HG03469 (cell line): ENCODE results near the gene IWS1.
"Not testable (repeated sequence)": the region's sequence is repeated elsewhere in the genome, so short reads cannot be mapped to it uniquely, and the experiment has no call there.

ENCODE experiments used
- ATAC-seq: cut with Tn5 transposase; IDR thresholded peaks from one replicate; pipeline ENCODE4 v1.9.1; 2021; ENCODE audit warnings: mild to moderate bottlenecking, moderate library complexity, moderate number of reproducible peaks; ENCODE audit not compliant: unreplicated experiment

IWS1 gene

DNA sequence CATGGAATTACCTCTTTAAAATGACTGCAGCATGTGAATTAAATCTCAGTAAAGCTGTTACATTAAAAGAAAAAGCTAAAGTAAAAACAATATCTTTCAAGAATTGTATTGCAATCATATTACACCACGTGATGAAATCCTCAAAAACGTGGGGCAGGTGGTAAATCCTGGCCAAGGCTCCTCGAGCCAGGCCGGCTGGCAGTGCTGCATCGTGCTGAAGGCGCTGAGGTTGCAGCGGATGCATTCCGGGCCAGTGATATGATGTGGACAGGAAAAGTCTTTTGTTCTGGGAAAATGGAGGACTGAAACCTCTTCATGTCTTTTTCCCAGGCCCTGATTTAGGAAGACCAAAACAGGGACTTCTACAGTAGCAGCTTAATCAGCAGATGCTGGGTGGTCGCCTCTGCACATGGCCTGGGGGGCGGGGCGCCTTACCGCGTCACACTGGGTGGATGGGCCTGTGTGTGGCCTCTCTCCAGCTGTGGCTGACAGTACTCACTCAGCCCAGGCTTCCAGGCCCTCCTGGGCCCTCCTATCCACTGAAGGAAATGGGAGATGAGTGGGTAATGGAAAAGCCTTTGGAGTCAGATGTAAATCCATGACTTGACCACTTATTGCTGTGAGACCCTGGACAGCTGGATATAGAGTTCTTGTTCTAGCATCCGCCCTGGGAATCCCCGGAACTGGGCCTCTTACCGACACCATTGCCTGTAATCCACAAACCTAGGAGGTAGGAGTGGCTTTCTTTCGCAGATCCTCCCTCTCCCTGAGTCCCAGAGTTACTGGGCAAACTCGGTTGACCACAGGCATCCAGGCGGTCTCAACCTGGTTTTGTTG is 62.9 kb downstream of the IWS1 start:
- ATAC-seq = no peak

GRCh38 chr2:127462461-127462860 is 63.8 kb downstream of the IWS1 start:
- no peak for ATAC-seq

GRCh38 chr2:127456960-127457359 is 69.3 kb downstream of the IWS1 start:
- no peak for ATAC-seq

DNA sequence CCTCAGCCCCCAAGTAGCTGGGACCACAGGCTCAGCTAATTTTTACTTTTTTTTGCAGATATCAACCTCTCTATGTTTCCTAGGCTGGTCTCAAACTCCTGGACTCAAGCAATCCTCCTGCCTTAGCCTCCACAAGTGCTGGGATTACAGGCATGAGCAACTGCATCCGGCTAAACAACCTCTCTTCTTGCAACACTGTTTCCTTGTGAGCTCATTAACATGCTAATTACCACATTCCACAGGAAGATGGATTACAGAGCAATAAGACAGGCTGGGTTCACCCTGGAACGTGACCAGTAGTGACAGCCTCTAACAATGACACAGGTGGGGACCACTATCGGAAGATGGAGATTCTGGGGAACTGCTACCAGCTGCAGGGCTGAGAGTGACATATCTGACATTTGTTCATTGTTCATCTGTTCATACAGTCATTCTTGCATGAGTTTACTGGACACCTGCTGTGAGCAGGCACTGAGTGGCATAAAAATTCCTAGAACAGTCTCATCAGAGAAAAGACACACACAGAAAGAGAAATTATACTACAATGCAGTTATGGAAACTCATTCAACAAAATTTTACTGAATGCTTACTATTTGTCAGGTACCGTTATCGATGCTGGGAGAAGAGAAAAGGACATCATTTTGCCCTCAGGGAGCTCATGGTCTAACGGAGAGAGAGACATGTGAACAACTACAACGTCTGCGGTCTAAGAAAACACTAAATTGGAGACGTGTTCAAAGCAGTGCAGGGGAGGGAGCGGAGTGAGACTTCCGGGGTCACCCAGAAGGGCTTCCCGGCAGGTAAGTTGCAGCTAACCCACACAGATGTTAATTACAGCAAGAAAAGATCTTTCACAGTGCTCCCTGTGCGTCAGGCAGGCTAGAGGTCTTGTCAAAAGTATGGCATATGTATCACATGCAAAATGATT is 70.5 kb downstream of the IWS1 start:
- no peak for ATAC-seq

DNA sequence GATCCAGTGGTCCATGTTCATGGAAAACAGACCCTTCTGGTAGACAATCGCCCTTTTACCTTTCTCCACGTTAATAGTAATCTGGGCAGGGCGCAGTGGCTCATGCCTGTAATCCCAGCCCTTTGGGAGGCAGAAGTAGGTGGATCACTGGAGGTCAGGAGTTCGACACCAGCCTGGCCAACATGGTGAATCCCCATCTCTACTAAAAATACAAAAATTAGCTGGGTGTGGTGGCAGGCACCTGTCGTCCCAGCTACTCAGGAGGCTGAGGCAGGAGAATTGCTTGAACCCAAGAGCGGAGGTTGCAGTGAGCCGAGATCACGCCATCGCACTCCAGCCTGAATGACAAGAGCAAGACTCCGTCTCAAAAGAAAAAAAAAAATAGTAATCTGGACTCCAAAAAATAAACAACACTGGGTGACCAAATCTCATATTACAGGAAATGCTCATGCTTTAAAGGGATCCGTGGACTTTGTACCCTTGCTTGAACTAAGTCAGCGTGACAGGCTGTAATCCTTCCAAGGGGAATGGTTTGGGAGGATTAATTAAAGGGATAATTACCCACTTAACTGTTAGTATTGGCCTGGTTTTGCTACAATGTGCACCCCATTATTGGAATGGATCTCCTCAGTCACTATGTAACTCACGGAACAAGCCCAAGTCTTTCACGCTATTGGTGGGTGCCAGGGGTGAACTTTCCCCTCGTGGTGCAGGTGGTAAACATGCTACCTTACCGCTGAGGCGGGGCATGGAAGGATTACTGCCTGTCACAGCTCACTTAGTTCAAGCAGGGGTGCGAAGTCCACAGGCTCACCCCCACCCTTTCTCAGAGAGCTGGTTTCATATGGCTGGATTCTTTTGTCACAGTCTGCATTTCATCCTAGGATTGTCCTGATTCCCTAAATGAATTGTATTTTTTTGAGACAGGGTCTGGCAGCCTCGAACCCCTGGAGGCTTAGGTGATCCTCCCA is 71.4 kb downstream of the IWS1 start:
- ATAC-seq = no peak

DNA sequence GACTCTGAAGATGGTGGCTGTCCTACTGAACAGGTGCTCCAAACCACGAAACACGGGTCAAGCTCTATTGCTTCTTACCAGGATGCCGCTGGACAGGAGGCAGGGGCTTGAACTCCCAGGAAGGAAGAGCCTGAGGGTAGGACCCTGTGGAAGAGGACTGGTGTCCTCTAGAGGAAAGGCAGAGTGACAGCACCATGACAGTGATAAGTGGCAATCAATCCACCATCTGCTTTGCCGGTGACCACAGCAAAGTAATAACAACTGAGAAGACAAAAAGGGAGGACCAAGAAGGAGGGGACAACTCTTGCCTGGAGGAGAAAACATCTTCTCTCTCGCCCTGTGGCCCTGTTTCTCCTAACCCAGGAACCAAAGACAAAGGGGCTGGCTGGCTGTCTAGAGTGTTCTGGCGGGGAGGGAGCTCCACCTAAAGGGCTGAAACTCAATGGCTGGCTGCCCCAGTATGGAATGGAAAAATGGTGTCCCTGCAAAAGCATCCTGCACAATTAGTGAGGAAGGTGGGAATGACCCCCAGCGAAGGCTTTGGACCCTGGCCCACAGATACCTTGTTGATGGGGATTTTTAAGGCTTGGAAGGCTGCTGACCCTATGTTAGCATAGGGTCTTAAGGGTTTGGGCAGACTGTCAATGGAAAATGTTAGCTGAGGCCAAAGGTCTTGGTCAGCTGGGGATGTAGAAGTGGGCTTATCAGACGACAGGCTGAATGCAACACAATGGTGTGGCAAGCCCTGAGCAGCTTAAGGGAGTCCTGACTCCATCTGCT is 72.7 kb downstream of the IWS1 start:
- ATAC-seq = no peak

- ATAC-seq = no peak
Measured at GRCh38 chr2:127453013-127453391, 73.3 kb downstream of the IWS1 start.

- ATAC-seq = not testable (repeated sequence)
Measured at GRCh38 chr2:127452423-127452822, 73.9 kb downstream of the IWS1 start.

- ATAC-seq = no peak
Measured at GRCh38 chr2:127451981-127452380, 74.3 kb downstream of the IWS1 start.

GRCh38 chr2:127449898-127450297 is 76.4 kb downstream of the IWS1 start:
- no peak for ATAC-seq

DNA sequence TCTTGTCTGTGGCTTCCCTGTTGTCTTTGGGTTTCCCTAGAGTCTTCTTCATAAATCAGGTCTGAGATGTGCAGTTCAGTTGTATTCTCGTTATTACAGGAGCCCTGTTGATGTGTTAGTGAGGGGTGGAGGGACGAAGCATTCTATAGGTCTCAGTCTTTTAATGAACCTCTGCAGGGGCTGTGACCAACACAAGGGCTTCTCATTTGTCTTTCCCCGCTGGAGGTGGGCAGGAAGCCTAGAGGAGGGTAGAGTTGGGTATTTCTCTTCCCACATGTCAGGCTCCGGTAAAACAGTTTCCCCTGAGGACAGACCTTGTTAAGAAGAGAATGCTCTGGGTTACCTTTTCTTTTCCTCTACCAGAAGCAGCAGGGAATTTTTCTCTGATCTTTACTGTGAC is 76.9 kb downstream of the IWS1 start:
- no peak for ATAC-seq

DNA sequence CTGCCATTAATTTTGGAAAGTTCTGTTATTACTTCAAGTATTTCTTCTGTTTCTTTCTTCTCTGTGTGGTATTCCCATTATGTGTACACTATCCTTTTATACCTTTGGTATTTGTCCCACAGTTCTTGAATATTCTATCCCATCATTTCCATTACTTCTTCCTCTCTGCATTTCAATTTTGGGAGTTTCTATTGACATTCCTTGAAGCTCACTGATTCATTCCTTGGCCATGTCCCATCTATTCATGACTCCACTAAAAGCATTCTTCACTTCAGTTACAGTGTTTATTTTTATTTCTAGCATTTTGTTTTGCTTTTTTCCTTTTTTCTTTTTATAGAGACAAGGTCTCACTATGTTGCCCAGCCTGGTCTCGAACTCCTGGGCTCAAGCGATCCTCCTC is 77.8 kb downstream of the IWS1 start:
- ATAC-seq = no peak

- no peak for ATAC-seq
Measured at GRCh38 chr2:127439343-127439742, 86.9 kb downstream of the IWS1 start.

DNA sequence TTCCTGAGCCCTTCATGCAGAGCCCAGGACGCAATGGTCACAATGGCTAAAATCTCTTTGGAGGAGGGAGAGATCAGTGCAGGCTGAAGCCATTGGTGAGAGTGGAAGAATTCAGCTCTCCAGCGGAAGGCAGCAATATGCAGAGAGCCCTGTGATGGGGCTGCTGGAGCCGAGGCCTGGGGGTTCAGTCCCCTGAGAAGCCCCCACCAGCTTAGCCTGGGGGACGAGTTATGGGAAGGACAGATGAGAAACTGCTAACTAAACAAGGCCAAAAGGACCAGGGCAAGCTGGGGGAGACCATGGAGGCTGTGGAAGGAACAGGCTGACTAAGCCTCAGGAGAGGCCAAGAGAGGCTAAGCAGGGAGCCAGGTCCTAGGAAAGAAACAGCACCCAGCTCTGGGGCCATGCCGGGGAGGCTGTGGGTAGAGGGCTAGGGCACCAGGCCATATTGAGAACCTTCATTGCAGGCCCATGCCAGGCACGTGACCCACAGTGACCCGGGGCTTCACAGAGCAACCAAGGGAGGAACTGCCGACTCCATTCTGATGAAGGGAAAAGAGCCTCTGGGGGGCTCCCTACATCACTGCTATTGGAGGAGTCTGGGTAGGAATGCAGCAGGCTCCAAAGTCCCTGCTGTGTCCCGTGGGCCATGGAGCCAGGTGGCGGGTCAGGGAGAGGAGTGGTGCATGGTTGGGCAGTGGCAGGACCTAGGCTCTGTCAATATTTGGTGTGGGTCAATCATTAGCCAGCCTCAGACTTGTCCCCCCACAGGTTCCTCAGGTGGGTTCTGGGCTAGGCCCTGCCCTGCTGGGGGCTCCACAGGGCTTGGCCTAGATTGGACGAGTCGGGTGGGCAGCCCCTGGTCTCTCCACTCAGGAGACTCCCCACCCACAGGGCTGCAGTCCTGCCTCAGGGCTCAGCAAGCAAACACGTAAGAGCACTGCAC is 88.2 kb downstream of the IWS1 start:
- ATAC-seq = no peak

DNA sequence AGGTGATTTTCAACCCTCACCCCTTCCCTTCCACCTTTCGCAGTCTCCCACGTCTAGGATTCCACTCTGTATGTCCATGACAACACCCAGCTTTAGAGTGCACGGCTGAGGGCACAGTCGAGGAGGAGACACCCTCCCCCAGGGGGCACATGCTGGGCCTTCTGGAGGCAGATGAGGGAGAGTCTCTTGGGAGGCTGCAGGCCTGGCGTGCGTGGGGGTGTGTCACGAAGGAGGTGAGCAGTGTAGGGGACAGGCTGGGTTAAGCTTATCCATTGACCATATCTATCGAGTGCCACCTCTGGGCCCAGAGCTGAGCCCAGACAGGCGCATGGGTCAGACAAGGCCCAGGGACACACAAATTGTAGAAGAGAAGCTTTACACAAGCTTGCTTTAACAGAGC is 89.2 kb downstream of the IWS1 start:
- no peak for ATAC-seq

DNA sequence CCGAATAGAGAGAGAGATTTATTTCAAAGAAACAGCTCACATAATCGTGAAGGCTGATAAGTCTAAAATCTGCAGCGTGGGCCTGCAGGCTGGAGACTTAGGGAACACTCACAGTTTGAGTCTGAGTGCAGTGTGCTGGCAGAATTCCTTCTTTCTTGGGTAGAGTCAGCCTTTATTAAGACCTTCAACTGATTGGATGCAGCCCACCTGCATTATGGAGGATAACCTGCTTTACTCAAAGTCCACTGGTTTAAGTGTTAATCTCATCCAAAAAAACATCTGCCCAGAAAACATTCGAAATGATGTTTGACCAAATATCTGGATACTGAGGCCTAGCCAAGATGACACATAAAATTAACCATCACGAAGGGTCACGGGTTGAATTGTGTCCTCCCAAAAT is 91.8 kb downstream of the IWS1 start:
- ATAC-seq = no peak

GRCh38 chr2:127431408-127432023 is 94.8 kb downstream of the IWS1 start:
- ATAC-seq = no peak
